ENCODE measurements around the gene MNX1. TPM values are rescaled to one million over a fixed set of nuclear protein-coding genes. Genes with fewer than 3 reads are reported as not detected.

MNX1 gene
- total RNA-seq, 1 experiment from 2014 or later, result not detected

- peaks cover 8% of the 10 kb centered on the region; the same call in 1 of the 2 replicates for H3K27me3 ChIP-seq (replicated peaks)
- H3K36me3 ChIP-seq, result no peaks in the 10 kb centered on the region
- H3K9me3 ChIP-seq (replicated peaks), result no peaks in the 10 kb centered on the region
- H3K4me3 ChIP-seq, result no peak overlapping the region
- no peak overlapping the region for H3K27ac ChIP-seq
- DNase-seq (ENCODE audit: low read depth in 1 of 2, low spot score in 2 of 2), result no peak
- no peaks in the 10 kb centered on the region for H3K4me1 ChIP-seq (replicated peaks)
These were observed 31.2 kb upstream of the MNX1 start for GRCh38 chr7:157041514-157042277.

- Histone ChIP-seq H3K27me3 (replicated peaks) (peaks cover 8% of the 10 kb centered on the region; the same call in 1 of the 2 replicates), H3K4me1 (replicated peaks) (no peaks in the 10 kb centered on the region), H3K27ac (no peak overlapping the region), H3K36me3 (no peaks in the 10 kb centered on the region), H3K4me3 (no peak overlapping the region), H3K9me3 (replicated peaks) (no peaks in the 10 kb centered on the region)
- DNase-seq (ENCODE audit: low read depth in 1 of 2, low spot score in 2 of 2), result no peak
These were observed 30.5 kb upstream of the MNX1 start for GRCh38 chr7:157041004-157041403.

- no peak for DNase-seq (ENCODE audit: low read depth in 1 of 2, low spot score in 2 of 2)
- Histone ChIP-seq H3K4me1 (replicated peaks) (no peaks in the 10 kb centered on the region), H3K36me3 (no peaks in the 10 kb centered on the region), H3K27me3 (replicated peaks) (peaks cover 14% of the 10 kb centered on the region; the same call in 1 of the 2 replicates), H3K27ac (no peak overlapping the region), H3K4me3 (no peak overlapping the region), H3K9me3 (replicated peaks) (no peaks in the 10 kb centered on the region)
These were observed 27.2 kb upstream of the MNX1 start for GRCh38 chr7:157037635-157038034.

- DNase-seq (ENCODE audit: low read depth in 1 of 2, low spot score in 2 of 2), result no peak
- no peaks in the 10 kb centered on the region for H3K36me3 ChIP-seq
- H3K9me3 ChIP-seq (replicated peaks), result no peaks in the 10 kb centered on the region
- H3K4me1 ChIP-seq (replicated peaks), result no peaks in the 10 kb centered on the region
- no peak overlapping the region for H3K4me3 ChIP-seq
- peaks cover 15% of the 10 kb centered on the region; the same call in 1 of the 2 replicates for H3K27me3 ChIP-seq (replicated peaks)
- no peak overlapping the region for H3K27ac ChIP-seq
These were observed 26.6 kb upstream of the MNX1 start for GRCh38 chr7:157037028-157037427.

- Histone ChIP-seq H3K4me1 (replicated peaks) (no peaks in the 10 kb centered on the region), H3K9me3 (replicated peaks) (no peaks in the 10 kb centered on the region), H3K36me3 (no peaks in the 10 kb centered on the region), H3K27ac (no peak overlapping the region), H3K27me3 (replicated peaks) (peaks cover 15% of the 10 kb centered on the region; the same call in 1 of the 2 replicates), H3K4me3 (no peak overlapping the region)
- DNase-seq (ENCODE audit: low read depth in 1 of 2, low spot score in 2 of 2), result no peak
These were observed 25.5 kb upstream of the MNX1 start for GRCh38 chr7:157035979-157036378.

- no peak overlapping the region for H3K27ac ChIP-seq
- H3K4me3 ChIP-seq, result no peak overlapping the region
- H3K27me3 ChIP-seq (replicated peaks), result peaks cover 17% of the 10 kb centered on the region; the same call in 1 of the 2 replicates
- no peaks in the 10 kb centered on the region for H3K9me3 ChIP-seq (replicated peaks)
- no peak for DNase-seq (ENCODE audit: low read depth in 1 of 2, low spot score in 2 of 2)
- H3K36me3 ChIP-seq, result no peaks in the 10 kb centered on the region
- no peaks in the 10 kb centered on the region for H3K4me1 ChIP-seq (replicated peaks)
These were observed 24.8 kb upstream of the MNX1 start for GRCh38 chr7:157035302-157035701.

- Histone ChIP-seq H3K36me3 (no peaks in the 10 kb centered on the region), H3K27ac (no peak overlapping the region), H3K4me3 (no peak overlapping the region), H3K9me3 (replicated peaks) (no peaks in the 10 kb centered on the region), H3K4me1 (replicated peaks) (no peaks in the 10 kb centered on the region), H3K27me3 (replicated peaks) (peaks cover 23% of the 10 kb centered on the region; the same call in 1 of the 2 replicates)
- no peak for DNase-seq (ENCODE audit: low read depth in 1 of 2, low spot score in 2 of 2)
These were observed 23.3 kb upstream of the MNX1 start for GRCh38 chr7:157033483-157034473.

GRCh38 chr7:157032644-157033482, 22.4 kb upstream of the MNX1 start:
- Histone ChIP-seq H3K4me1 (replicated peaks) (no peaks in the 10 kb centered on the region), H3K9me3 (replicated peaks) (no peaks in the 10 kb centered on the region), H3K36me3 (no peaks in the 10 kb centered on the region), H3K4me3 (no peak overlapping the region), H3K27me3 (replicated peaks) (peaks cover 26% of the 10 kb centered on the region; the same call in 1 of the 2 replicates), H3K27ac (no peak overlapping the region)
- DNase-seq (ENCODE audit: low read depth in 1 of 2, low spot score in 2 of 2), result no peak

GRCh38 chr7:157032128-157032527, 21.7 kb upstream of the MNX1 start:
- DNase-seq (ENCODE audit: low read depth in 1 of 2, low spot score in 2 of 2), result no peak
- no peaks in the 10 kb centered on the region for H3K9me3 ChIP-seq (replicated peaks)
- no peaks in the 10 kb centered on the region for H3K36me3 ChIP-seq
- H3K4me3 ChIP-seq, result no peak overlapping the region
- H3K27me3 ChIP-seq (replicated peaks), result peaks cover 26% of the 10 kb centered on the region; the same call in 1 of the 2 replicates
- no peaks in the 10 kb centered on the region for H3K4me1 ChIP-seq (replicated peaks)
- no peak overlapping the region for H3K27ac ChIP-seq

- DNase-seq (ENCODE audit: low read depth in 1 of 2, low spot score in 2 of 2), result no peak
- Histone ChIP-seq H3K27me3 (replicated peaks) (peaks cover 54% of the 10 kb centered on the region), H3K4me3 (no peak overlapping the region), H3K4me1 (replicated peaks) (no peaks in the 10 kb centered on the region), H3K36me3 (no peaks in the 10 kb centered on the region), H3K27ac (no peak overlapping the region), H3K9me3 (replicated peaks) (no peaks in the 10 kb centered on the region)
These were observed 17.9 kb upstream of the MNX1 start for GRCh38 chr7:157028199-157028903.

- H3K27ac ChIP-seq, result no peak overlapping the region
- H3K4me1 ChIP-seq (replicated peaks), result no peaks in the 10 kb centered on the region
- H3K36me3 ChIP-seq, result no peaks in the 10 kb centered on the region
- DNase-seq (ENCODE audit: low read depth in 1 of 2, low spot score in 2 of 2), result no peak
- no peaks in the 10 kb centered on the region for H3K9me3 ChIP-seq (replicated peaks)
- H3K27me3 ChIP-seq (replicated peaks), result peaks cover 61% of the 10 kb centered on the region
- no peak overlapping the region for H3K4me3 ChIP-seq
These were observed 17.2 kb upstream of the MNX1 start for GRCh38 chr7:157027568-157028198.

- no peak overlapping the region for H3K27ac ChIP-seq
- no peaks in the 10 kb centered on the region for H3K36me3 ChIP-seq
- H3K4me1 ChIP-seq (replicated peaks), result no peaks in the 10 kb centered on the region
- no peak for DNase-seq (ENCODE audit: low read depth in 1 of 2, low spot score in 2 of 2)
- H3K9me3 ChIP-seq (replicated peaks), result no peaks in the 10 kb centered on the region
- H3K27me3 ChIP-seq (replicated peaks), result peaks cover 79% of the 10 kb centered on the region
- no peak overlapping the region for H3K4me3 ChIP-seq
These were observed 14.3 kb upstream of the MNX1 start for GRCh38 chr7:157024716-157025115.
